GM18499 (cell line): Measurements from ENCODE around the gene FAM98A.

ENCODE experiments used
- ATAC-seq: cut with Tn5 transposase; IDR thresholded peaks from one replicate; pipeline ENCODE4 v1.9.1; 2021; ENCODE audit warnings: moderate number of reproducible peaks; ENCODE audit not compliant: insufficient read depth, unreplicated experiment

The FAM98A gene

DNA sequence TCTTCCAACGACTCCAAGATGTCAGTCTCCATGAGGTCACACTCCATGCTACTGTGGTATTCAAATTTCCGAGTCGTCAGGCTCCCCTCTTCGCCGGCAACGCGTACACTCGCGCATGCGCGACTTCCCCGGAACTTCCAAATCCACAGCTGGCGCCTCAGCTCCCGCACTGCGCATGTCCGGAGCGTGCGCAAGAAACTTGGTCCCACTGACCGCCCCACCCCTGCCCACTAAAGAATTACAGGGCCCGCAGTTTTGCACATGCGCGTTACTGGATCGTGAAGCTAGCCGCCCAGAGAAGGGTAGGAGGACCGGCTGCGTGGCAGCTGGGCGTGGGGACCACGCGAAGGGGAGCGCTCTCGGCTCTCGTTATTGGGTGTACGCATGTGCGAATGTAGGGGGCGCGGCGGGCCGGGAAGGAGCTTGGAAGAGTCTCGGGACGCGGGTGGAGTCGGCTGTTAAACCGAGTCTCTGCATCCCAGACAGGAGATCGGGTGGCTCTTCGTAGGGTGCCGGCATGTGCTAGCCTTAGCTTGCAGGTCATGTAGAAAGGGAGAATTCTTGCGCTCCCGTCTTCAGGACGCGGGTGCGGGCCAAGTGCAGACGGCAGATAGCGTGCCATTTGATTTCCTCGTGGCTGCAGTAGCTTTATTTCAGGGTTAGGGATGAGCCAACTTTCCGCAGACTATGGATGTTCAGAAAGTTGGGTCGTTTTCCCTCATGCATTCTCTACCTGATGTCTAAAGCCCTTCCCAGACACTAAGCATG, at the start of gene FAM98A:
FAM98A (minus strand) TSS at position 125 of the 768 bp plus-strand sequence; CDS start at position 47, 78 bp downstream.
- ATAC-seq: peak; percentile 83

DNA sequence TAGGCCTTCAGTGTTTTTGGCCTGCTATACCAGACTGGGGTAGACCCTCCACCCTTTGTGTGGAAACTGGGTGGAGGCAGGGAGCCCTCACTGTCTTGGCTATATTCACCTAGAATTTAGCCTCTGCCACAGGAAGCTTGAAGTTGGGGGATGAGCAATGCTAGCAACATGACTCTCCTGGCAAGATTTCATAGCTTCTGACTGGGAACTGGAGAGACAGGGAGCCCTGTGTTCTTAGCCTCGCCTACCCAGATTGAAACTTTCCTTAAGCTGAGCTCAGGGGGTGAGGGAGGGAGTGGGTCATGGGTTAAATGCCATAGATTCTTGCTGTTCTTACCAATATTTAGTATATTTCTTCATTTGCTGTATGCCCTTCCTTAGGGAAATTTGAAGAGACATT, 46.8 kb upstream of the FAM98A start:
- ATAC-seq: no peak

DNA sequence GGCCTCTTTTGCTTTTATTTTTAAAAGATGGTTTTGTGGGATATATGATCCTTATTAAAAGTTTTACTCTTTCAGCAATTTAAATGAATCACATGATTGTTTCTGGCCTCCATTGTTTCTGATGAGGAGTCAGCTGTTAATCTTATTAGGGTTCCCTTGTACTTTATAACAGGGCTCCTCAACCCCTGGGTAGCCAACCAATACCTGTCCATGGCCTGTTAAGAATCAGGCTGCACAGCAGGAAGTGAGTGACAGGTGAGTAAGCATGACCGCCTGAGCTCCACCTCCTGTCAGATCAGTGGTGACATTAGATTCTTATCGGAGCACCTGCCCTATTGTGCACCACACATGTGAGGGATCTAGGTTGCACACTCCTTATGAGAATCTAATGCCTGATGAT, 45.1 kb upstream of the FAM98A start:
- no peak for ATAC-seq

DNA sequence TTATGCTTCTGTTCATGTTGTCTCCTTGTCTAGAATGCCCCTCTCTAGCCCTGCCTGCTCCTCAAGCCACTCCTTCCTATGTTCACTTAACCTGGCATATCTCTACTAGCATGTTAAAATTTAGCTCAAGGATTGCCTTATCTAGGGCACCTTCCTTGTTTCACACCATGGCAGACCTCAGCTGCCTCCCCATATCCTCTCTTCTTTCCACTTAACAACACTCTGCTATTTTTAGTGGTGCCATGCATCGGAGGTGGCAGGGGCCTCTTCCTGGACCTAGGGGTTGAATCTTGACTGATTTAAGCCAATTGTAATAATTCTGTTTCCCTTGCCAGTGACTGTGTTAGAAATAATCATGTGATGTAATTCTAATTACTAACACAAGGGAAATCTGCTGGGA, 36.9 kb upstream of the FAM98A start:
- no peak for ATAC-seq

DNA sequence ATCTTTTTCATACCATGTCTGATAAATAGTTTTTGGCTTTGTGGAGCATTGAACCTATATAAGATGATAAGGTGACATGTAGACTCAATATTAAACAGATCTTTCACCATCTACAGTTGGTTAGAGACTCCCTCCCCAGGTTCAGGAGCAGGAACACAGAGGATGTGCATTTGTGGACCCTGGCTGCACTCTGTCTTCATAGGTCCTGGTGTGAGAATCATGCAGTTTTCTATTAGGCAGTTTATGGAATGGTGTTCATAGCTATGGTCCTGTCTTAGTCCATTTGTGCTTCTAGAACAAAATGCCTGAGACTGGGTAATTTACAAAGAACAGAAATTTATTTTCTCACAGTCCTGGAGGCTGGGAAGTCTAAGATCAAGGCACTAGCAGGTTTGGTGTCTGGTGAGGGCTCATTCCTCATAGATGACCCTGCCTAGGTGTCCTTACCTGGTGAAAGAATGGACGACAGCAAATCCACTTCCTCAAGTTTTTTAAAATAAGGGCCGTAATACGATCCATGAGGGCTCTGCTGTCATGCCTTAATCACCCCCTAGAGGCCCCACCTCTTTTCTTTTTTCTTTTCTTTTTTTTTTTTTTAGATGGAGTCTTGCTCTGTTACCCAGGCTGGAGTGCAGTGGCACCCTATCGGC, 35.3 kb upstream of the FAM98A start:
- ATAC-seq: no peak

DNA sequence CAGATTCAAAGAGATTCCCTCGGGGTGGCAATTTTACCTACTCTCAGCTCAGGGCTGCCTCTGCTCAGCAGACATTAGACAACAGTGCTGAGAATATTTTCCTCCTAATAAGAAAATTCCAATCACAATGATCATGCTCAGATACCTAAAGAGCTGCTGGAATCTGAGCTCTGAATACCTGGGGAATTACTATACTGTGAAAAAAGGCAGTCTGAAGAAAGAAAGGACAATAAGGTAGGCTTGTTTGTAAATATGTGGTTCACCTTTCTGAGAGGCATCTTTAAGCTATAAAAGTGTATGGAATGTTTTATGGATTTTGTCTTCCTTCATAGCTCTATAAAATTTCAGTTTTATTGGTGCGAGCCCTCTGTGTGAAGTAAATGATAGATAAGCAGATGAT, 34.2 kb upstream of the FAM98A start:
- no peak for ATAC-seq

DNA sequence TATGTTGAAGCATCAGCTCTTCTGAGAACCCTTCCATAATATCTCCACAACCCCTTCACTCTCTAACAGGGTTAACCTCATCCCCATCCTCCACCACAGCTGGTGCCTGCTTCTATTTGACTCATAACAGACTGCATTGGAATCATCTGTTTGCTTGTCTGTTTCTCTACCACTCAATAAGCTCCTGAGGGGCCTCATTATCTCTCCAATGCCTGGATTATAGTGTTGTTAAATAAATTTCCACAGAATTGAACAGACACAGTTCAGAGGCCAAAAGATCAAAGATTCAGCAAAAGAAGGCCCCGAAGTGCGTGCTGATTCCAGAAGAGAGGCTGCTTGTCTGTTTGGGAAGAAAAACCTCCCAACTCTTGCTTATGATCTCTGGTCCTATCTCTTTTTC, 33.7 kb upstream of the FAM98A start:
- no peak for ATAC-seq

DNA sequence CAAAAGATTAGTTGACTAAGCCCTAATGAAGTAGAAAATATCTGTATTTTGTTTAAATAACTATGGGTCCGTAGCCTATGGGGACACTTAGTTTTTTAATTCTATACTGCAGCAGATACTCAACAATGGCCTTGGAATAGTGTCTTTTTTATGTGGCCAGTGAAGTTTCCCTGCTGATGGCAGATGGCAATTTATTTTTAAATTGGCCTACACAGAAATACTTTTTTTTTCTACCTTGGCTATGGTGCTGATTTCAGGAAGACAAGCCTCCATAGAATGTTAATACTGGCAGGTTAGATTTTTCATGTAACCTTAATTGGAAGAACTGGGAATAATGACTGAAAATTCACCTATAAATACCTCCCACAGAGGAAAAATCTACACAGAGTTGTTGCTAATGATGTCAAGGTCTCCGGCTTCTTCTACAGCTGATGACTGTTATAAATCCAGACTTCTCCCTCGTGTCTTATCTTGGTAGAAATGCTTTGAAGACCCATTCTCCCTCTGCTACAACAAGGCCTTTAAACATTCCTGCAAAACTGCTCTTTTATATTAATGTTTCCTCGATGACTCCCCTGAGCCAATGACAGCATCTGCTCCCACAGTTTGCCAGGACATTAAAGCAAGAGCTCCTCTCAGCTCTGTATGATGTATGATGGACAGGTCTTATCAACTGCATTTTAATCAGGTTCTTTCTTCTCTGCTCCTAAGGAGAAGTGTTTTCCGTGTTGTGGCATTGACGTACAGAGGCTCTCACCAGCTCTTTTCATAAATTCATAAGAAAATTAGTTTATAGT, 29.1 kb upstream of the FAM98A start:
- no peak for ATAC-seq

DNA sequence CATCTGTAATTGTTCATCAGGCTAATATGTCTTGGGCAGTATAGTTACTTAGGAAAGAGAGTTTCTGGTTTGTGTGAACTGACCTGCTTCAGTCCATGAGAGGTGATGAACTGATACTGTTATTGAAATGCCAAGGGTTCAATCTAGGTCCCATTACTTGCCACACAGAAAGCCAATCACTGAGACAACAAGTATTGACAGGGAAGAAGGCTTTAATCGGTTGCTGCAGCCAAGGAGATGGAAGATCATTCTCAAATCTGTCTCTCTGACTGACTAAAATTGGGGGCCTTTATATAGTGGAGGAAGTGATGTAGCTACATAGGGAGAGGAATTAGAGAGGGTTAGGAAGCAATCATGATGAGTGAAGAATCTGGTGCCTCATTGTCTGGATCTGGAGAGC, 19.9 kb upstream of the FAM98A start:
- no peak for ATAC-seq

DNA sequence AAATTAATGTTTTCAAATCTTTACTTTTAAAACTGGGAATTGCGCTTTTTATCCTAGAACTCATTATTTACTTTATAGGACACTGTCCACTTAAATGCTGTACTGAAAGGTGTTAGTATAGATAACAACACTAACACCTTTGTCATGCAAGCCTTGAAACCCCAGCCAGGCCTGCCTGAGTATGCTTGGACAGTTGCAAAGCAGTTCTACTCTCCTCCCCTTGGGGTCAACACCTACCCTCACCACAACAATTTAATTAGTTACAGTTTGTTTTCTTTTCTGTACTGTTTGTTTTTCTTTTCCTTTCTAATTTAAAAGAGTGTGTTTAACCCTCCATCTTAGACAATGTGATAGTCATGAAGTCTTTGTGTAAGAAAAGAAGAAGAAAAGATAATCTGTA, 18.9 kb upstream of the FAM98A start:
- ATAC-seq: no peak

DNA sequence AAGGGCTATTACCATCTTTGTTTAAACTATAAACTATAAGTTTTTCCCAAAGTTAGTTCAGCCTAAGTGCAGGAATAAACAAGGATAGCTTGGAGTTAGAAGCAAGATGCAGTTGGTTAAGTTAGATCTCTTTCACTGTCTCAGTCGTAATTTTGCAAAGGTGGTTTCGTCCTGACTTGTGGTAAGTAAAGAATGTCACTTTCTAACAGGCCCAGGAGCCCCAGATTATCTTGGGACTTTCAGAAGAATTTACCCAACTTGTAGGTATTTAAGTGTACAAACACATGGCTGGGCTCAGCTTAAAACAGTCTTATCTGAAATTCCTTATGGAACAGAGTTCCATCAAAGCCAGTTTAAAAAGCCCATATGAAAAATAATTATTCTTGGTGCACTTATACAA, 18.3 kb upstream of the FAM98A start:
- ATAC-seq: no peak

DNA sequence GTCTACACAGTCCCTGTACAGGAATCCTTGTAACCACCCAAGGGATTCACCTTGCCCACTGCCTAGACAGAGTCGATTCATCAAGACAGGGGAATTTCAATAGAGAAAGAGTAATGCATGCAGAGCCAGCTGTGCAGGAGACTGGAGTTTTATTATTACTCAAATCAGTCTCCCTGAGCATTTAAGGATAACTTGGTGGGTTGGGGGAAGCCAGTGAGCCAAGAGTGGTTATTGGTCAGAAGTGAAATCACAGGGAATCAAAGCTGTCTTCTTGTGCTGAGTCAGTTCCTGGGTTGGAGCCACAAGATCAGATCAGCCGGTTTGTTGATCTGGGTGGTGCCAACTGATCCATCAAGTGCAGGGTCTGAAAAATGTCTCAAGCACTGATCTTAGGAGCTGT, 17.8 kb upstream of the FAM98A start:
- no peak for ATAC-seq

DNA sequence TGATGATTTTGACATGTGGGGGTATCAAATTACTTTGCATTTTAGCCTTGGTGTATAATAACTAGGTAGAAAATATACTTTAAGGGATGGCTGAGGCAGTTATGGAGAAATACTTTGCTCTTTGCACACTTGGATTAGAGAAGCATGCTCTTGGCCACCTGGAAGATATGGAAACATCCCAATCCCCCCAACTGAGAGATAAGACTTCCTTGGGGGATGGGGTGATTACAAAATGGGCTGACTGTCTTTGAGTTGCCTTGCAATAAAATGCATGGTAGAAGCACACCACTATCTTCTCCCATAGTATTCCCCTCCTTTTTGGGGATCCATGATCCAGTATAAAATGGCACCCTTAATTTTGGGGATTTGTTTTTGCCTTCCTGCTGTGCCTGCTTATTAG, 15.1 kb upstream of the FAM98A start:
- no peak for ATAC-seq

DNA sequence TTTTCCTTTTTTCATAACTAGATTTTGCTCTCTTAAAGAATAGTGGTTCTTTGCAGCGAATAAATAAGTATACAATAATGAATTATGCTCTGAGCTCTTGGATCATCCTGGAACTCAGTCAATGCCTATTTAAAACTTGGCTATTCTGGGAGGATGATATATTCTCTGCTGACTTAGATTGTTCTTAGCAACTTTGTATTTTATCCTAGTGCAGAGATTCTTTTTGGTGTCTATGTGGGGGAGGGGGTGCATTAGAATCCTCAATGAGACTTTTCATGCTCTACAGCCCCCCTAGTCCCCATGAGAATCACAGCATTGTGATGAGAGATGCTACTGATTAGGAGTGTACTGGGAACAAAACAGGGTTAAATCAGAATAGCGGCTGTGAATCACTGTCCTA, 8.8 kb upstream of the FAM98A start:
- ATAC-seq: no peak

DNA sequence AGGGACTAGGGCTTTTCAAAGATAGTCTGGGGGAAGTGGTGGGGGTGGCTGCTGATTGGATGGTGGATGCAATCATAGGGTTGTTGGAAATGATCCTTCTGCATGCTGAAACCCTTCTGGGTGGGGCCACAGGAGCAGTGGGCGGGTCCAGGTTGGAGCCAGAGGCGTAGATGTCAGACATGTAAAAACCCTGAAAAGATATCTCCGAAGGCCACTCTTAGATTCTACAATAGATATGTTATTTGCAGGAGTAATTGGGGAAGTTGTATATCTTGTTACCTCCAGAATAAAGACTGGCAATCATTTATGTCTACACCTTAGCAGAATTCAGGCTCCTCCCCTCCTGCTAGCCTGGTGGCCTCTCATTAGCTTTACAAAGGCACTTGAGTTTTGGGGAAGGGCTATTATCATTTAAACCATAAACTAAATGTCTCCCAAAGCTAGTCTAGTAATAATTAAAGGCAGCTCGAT, 8.2 kb upstream of the FAM98A start:
- ATAC-seq: no peak

DNA sequence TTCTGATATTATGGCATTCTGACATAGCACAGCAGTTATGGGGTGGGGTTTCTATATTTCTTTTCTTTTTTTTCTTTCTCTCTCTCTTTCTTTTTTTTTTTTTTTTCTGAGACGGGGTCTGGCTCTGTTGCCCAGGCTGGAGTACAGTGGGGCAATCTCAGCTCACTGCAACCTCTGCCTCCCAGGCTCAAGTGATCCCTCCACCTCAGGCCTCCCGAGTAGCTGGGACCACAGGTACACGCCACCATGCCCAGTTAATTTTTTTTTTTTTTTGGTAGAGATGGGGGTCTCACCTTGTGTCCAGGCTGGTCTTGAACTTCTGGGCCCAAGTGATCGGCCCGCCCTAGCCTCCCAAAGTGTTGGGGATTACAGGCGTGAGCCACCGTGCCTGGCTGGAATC, 7.5 kb upstream of the FAM98A start:
- ATAC-seq: no peak

DNA sequence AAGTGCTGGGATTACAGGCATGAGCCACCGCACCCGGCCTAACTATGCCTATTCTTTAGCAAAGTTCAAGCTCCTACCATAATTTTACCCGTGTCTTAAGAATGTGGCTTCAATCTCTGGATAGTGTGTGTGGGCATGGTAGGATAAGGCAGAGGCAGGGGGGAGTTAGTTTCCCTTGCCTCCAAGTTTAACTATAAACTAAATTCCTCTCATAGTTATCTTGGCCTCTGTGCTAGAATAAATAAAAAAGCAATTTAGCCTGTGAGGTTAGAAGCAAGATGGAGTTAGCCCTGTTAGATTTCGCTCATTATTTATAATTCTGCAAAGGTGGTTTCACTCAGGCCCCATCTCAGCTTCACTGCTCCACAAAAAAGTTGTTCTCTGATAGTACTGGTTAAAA, 7.0 kb upstream of the FAM98A start:
- no peak for ATAC-seq

DNA sequence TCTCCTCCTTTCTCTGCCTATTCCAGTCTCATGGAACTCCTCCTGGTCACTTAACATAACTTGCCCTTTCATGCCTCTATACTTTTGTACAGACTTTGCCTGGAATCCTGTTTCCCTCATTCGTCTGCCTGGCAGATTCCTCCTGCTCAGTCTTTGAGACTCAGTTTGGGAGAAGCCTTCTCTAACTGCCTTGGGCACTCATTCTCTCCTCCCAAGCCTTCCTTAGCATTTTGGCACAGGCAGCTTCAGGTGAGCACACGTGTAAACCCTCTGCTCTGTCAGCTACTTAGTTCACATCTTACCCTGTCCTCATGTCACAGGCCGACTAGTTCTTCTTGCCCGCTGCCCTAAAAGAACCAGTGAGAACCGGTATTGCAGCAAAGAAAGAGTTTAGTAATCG, 6.0 kb upstream of the FAM98A start:
- ATAC-seq: no peak

DNA sequence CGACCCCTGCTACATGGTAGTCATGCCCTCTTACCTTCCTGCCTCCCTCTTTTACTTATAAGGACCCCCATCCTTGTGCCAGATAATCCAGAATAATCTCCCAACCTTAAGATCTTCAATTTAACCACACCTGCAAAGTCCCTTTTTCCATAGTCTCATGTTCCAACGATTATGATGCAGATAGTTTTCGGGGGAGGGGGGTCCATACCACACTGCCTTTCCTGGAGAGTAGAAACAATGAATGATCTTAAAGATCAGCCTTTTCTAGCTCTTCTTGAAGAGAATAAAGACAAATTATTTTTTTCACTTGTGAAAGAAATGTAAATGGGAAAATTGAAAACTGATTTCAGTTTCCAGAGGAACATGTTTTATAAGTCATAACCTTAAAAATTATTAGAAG, 4.3 kb upstream of the FAM98A start:
- no peak for ATAC-seq

DNA sequence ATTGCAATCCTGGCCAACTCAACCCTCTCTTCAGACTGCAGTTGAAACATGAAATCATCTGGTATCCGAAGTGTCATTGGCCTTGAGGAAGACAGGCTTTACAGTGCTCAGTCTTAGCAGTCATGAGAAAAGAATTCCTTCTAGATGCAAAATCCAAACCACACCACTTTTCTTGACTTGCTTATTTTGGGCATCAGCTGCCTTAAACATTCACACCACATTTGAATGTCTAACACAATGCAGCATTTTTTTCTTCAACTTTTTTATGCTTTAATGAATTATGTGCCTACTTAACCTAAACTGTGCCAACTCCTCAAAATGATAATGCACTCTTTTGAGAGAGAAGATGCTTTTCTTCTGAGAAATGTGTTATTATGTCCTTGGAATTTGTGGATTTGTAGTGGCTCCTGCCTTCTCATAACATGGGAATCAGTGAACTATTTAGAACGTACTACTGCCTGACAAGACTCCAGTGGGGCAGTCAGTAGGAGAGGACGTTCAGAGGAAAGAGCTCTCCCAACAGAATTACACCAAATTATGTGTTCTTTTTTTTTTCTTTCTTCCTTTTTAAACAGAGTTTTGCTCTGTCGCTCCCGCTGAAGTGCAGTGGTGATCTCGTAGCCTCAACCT, 3.2 kb upstream of the FAM98A start:
- no peak for ATAC-seq

DNA sequence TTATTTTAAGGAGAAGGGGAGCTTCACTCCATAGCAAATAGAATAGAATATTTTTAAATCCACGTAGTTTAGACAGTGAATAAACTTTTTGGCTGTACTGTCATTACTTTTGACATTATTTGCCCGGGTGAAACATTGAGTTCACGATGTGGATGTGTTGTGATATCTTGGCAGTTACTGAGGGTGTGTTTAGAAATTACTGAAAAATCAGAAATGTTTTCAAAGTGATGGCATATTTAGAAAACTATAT, 769 bp upstream of the FAM98A start:
- ATAC-seq: no peak
